Measurements from ENCODE around the gene BEAN1.

Gene BEAN1

GRCh38 chr16:66427036-66427860 is at the start of gene BEAN1:
Gene BEAN1, plus strand, starts transcription at chr16:66427295. Its CDS starts 10,382 bp downstream, at chr16:66437677.
- DNase-seq, result no peak

- DNase-seq, result no peak
These were observed 49.8 kb upstream of the BEAN1 start for GRCh38 chr16:66377324-66377723.

GRCh38 chr16:66378741-66379570 is 48.1 kb upstream of the BEAN1 start:
- no peak for DNase-seq

- no peak for DNase-seq
These were observed 47.5 kb upstream of the BEAN1 start for GRCh38 chr16:66379571-66379941.

- DNase-seq, result no peak
These were observed 46.7 kb upstream of the BEAN1 start for GRCh38 chr16:66380421-66380820.

- no peak for DNase-seq
These were observed 45.4 kb upstream of the BEAN1 start for GRCh38 chr16:66381585-66382170.

GRCh38 chr16:66382171-66382965 is 44.7 kb upstream of the BEAN1 start:
- DNase-seq, result no peak

- DNase-seq, result no peak
These were observed 44.2 kb upstream of the BEAN1 start for GRCh38 chr16:66382966-66383299.

- no peak for DNase-seq
These were observed 43.5 kb upstream of the BEAN1 start for GRCh38 chr16:66383551-66383950.

GRCh38 chr16:66385415-66385814 is 41.7 kb upstream of the BEAN1 start:
- no peak for DNase-seq

- DNase-seq, result no peak
These were observed 40.2 kb upstream of the BEAN1 start for GRCh38 chr16:66386629-66387622.

- DNase-seq, result no peak
These were observed 39.2 kb upstream of the BEAN1 start for GRCh38 chr16:66387817-66388332.

- DNase-seq, result no peak
These were observed 38.5 kb upstream of the BEAN1 start for GRCh38 chr16:66388350-66389139.

- no peak for DNase-seq
These were observed 37.6 kb upstream of the BEAN1 start for GRCh38 chr16:66389256-66390176.

GRCh38 chr16:66390346-66391108 is 36.6 kb upstream of the BEAN1 start:
- no peak for DNase-seq

GRCh38 chr16:66391726-66392670 is 35.1 kb upstream of the BEAN1 start:
- no peak for DNase-seq

- DNase-seq, result no peak
These were observed 31.1 kb upstream of the BEAN1 start for GRCh38 chr16:66395806-66396555.
